22Rv1 (cell line): ENCODE results near the gene TLR9.

Source experiments
- H3K27ac ChIP-seq: fragments of 450-650 bp; 2 replicates; pipeline ENCODE4 v1.5.1; 2017
- ZFX ChIP-seq: fragments of 450-650 bp; IDR thresholded peaks from 2 replicates; pipeline ENCODE4 v1.6.1; 2017; ENCODE audit warnings: antibody characterized with exemption, borderline replicate concordance
- TF ChIP-seq, protein P1 (sequence below): fragments of 450-650 bp; IDR thresholded peaks from 2 replicates; pipeline ENCODE4 v1.5.1; 2017; ENCODE audit warnings: mild to moderate bottlenecking

Gene TLR9

GRCh38 chr3:52223449-52224408, 1.7 kb downstream of the TLR9 start:
- TF ChIP-seq, protein P1, sequence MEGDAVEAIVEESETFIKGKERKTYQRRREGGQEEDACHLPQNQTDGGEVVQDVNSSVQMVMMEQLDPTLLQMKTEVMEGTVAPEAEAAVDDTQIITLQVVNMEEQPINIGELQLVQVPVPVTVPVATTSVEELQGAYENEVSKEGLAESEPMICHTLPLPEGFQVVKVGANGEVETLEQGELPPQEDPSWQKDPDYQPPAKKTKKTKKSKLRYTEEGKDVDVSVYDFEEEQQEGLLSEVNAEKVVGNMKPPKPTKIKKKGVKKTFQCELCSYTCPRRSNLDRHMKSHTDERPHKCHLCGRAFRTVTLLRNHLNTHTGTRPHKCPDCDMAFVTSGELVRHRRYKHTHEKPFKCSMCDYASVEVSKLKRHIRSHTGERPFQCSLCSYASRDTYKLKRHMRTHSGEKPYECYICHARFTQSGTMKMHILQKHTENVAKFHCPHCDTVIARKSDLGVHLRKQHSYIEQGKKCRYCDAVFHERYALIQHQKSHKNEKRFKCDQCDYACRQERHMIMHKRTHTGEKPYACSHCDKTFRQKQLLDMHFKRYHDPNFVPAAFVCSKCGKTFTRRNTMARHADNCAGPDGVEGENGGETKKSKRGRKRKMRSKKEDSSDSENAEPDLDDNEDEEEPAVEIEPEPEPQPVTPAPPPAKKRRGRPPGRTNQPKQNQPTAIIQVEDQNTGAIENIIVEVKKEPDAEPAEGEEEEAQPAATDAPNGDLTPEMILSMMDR, result no peak
- no peak for TF ChIP-seq ZFX
- no peak overlapping the region for H3K27ac ChIP-seq

- H3K27ac ChIP-seq, result no peak overlapping the region
- TF ChIP-seq, protein P1, result no peak
- no peak for TF ChIP-seq ZFX
Observed at GRCh38 chr3:52222319-52223221, 2.9 kb downstream of the TLR9 start.

DNA sequence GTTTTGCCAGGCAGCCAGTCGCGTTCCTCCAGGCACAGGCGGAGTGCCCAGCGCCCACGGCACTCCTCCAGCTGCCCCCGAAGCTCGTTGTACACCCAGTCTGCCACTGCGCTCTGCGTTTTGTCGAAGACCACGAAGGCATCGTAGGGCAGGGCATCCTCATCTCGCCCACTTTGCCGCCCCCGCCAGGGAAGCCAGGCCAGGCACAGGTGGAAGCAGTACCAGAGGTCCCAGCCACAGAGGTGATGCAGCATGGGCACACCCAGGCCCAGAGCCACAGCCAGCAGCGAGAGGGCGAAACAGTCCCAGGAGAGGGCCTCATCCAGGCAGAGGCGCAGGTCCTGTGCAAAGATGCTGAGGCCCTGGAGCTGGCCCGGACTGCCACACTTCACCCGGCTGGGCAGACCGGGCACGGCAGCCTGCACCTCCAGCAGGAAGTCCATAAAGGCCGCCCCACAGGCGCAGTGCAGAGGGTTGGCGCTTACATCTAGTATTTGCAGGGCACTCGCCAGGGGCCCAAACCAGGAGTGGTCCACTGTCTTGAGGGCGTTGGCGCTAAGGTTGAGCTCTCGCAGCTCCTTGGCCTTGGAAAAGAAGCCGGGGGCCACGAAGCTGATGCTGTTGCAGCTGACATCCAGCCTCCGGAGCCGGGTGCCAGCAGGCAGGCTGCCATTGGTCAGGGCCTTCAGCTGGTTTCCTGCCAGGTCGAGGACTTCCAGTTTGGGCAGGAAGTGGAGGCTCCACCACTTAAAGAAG, 3.7 kb downstream of the TLR9 start:
- H3K27ac ChIP-seq, result no peak overlapping the region
- no peak for TF ChIP-seq ZFX
- TF ChIP-seq, protein P1, result no peak

DNA sequence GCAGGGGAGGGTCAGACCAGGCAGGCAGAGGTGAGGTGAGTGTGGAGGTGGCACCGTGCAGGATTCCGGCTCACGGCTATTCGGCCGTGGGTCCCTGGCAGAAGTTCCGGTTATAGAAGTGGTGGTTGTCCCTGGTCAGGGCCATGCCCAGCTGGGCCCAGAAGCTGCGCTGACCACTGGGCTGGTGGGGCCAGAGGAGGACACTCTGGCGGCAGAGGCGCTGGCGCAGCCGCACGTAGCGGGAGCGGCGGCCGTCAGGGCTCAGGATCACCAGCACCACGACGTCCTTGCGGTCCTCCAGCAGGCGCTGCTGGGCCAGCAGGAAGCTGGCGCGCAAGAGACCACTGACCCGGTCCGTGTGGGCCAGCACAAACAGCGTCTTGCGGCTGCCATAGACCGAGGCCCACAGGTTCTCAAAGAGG, 4.3 kb downstream of the TLR9 start:
- TF ChIP-seq, protein P1, result no peak
- no peak for TF ChIP-seq ZFX
- H3K27ac ChIP-seq, result no peak overlapping the region

GRCh38 chr3:52220380-52221026, 4.9 kb downstream of the TLR9 start:
- TF ChIP-seq, protein P1, result peak; percentile 94
- no peak for TF ChIP-seq ZFX
- no peak overlapping the region for H3K27ac ChIP-seq

- no peak for TF ChIP-seq ZFX
- TF ChIP-seq, protein P1, result no peak
- no peak overlapping the region for H3K27ac ChIP-seq
Observed at GRCh38 chr3:52218937-52219650, 6.4 kb downstream of the TLR9 start.
